Neural cell (in vitro differentiated cells): ENCODE measurements around the gene NPLOC4. TPM values are rescaled to one million over a fixed set of nuclear protein-coding genes. Genes with fewer than 3 reads are reported as not detected.

Experiments used
- H2AFZ ChIP-seq: fragments of 200-600, 300-800 bp; sonication (generic), shearing (Covaris generic); 2 replicates; pipeline ENCODE4 v1.6.0; 2014; ENCODE audit warnings: low read depth, mild to moderate bottlenecking, antibody characterized with exemption, low read length, moderate library complexity
- H3F3A ChIP-seq: fragments of 200-600 bp; shearing (Covaris generic); 2 replicates; pipeline ENCODE4 v1.6.1; 2016; ENCODE audit warnings: mild to moderate bottlenecking, moderate library complexity, mixed read lengths, antibody characterized with exemption, low read length; ENCODE audit not compliant: insufficient read depth, poor library complexity, severe bottlenecking
- H3K27ac ChIP-seq: fragments of 200-600, 300-800 bp; sonication (generic), shearing (Covaris generic); 2 replicates; pipeline ENCODE4 v1.5.1; 2014; ENCODE audit warnings: mild to moderate bottlenecking, low read length, moderate library complexity
- H3K27me3 ChIP-seq: fragments of 300-800, 200-600 bp; sonication (generic), shearing (Covaris generic); 2 replicates; pipeline ENCODE4 v1.6.0; 2014; ENCODE audit warnings: mild to moderate bottlenecking, low read depth, low read length, moderate library complexity; ENCODE audit not compliant: insufficient read depth
- H3K36me3 ChIP-seq: fragments of 300-800, 200-600 bp; sonication (generic), shearing (Covaris generic); 2 replicates; pipeline ENCODE4 v1.5.1; 2014; ENCODE audit warnings: mild to moderate bottlenecking, antibody characterized with exemption, low read length, moderate library complexity; ENCODE audit not compliant: insufficient read depth
- H3K4me2 ChIP-seq: fragments of 300-800, 200-600 bp; sonication (generic), shearing (Covaris generic); 2 replicates; pipeline ENCODE4 v1.6.0; 2014; ENCODE audit warnings: mild to moderate bottlenecking, low read length
- H3K4me3 ChIP-seq: fragments of 300-800, 200-600 bp; sonication (generic), shearing (Covaris generic); 2 replicates; pipeline ENCODE4 v1.5.1; 2014; ENCODE audit warnings: mild to moderate bottlenecking, low read length, moderate library complexity
- H3K79me2 ChIP-seq: fragments of 200-600 bp; shearing (Covaris generic); replicated peaks from 2 replicates; pipeline ENCODE4 v1.6.0; 2014; ENCODE audit warnings: mild to moderate bottlenecking, low read length, moderate library complexity; ENCODE audit not compliant: insufficient read depth
- H3K9ac ChIP-seq: fragments of 300-800, 200-600 bp; sonication (generic), shearing (Covaris generic); 2 replicates; pipeline ENCODE4 v1.6.1; 2016; ENCODE audit warnings: mild to moderate bottlenecking, low read length, mixed read lengths
- H3K9me2 ChIP-seq: fragments of 200-600 bp; shearing (Covaris generic); 2 replicates; pipeline ENCODE4 v1.6.1; 2016; ENCODE audit warnings: mild to moderate bottlenecking, low read length, mixed read lengths; ENCODE audit not compliant: insufficient read depth
- H3K9me3 ChIP-seq: fragments of 200-600, 300-800 bp; sonication (generic), shearing (Covaris generic); 2 replicates; pipeline ENCODE4 v1.6.1; 2016; ENCODE audit warnings: mild to moderate bottlenecking, mixed run types, low read length, moderate library complexity, mixed read lengths
- H4K20me1 ChIP-seq: fragments of 200-600 bp; shearing (Covaris generic); 2 replicates; pipeline ENCODE4 v1.6.1; 2016; ENCODE audit warnings: mild to moderate bottlenecking, mixed run types; ENCODE audit not compliant: insufficient read depth
- EP300 ChIP-seq: fragments of 450-650 bp; conservative IDR thresholded peaks from 2 replicates; pipeline ENCODE4 v1.6.1; 2014; ENCODE audit warnings: antibody characterized with exemption, mild to moderate bottlenecking, moderate library complexity; ENCODE audit not compliant: poor library complexity, severe bottlenecking
- EZH2 ChIP-seq: fragments of 200-600, 300-800 bp; shearing (Covaris generic), sonication (generic); IDR thresholded peaks from 2 replicates; pipeline ENCODE4 v1.6.1; 2014; ENCODE audit warnings: antibody characterized with exemption, low read length, borderline replicate concordance, mild to moderate bottlenecking; ENCODE audit not compliant: insufficient read depth, poor library complexity, severe bottlenecking
- MXI1 ChIP-seq: fragments of 450-650 bp; conservative IDR thresholded peaks from 2 replicates; pipeline ENCODE4 v1.6.1; 2014; ENCODE audit warnings: antibody characterized with exemption, mild to moderate bottlenecking; ENCODE audit not compliant: poor library complexity, severe bottlenecking
- POLR2AphosphoS5 ChIP-seq: IDR thresholded peaks from 2 replicates; pipeline ENCODE4 v1.6.1; 2012
- RAD21 ChIP-seq: fragments of 450-650 bp; conservative IDR thresholded peaks from 2 replicates; pipeline ENCODE4 v1.6.1; 2014; ENCODE audit warnings: antibody characterized with exemption, mild to moderate bottlenecking, moderate library complexity
- REST ChIP-seq: IDR thresholded peaks from 2 replicates; pipeline ENCODE4 v1.6.1; 2012; ENCODE audit warnings: borderline replicate concordance
- SMC3 ChIP-seq: fragments of 450-650 bp; conservative IDR thresholded peaks from 2 replicates; pipeline ENCODE4 v1.6.1; 2014; ENCODE audit warnings: antibody characterized with exemption, mild to moderate bottlenecking, moderate library complexity; ENCODE audit not compliant: poor library complexity
- TAF1 ChIP-seq: IDR thresholded peaks from 2 replicates; pipeline ENCODE4 v1.6.1; 2012; ENCODE audit warnings: low read depth
- polyA plus RNA-seq: library from polyadenylated mRNA; depleted of rRNA; stranded (reverse); fragments of >200 nt; gene quantifications from 2 replicates; pipeline ENCODE4 v1.2.3, GENCODE V29; 2014
- TF ChIP-seq, protein P1 (sequence below): fragments of 450-650 bp; IDR thresholded peaks from 2 replicates; pipeline ENCODE4 v1.5.1; 2014; ENCODE audit warnings: antibody characterized with exemption, mild to moderate bottlenecking, moderate library complexity; ENCODE audit not compliant: poor library complexity, severe bottlenecking

Gene NPLOC4
- polyA plus RNA-seq, 1 donor from 2014 or later, result 32.3 TPM

DNA sequence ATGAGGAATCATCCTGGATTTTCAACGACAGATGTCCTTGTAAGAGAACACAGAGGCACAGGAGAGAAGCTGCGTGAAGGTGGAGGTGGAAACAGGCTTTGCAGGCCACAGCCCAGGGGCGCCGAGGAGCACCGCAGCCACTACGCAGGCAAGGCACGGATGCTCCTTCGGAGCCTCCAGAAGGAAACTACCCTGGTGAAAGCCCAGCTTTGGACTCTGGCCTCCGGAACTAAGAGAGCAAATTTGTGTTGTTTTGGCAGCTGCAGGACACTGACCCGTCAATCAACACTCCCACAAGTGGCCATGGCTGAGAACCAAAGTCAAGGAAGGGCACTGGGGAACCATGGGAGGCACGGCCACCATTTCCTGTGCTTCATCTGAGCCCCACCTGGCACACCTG lies 43.2 kb upstream of the NPLOC4 start:
- Histone ChIP-seq H3K9ac (no peak overlapping the region), H3F3A (no peaks in the 10 kb centered on the region), H4K20me1 (peaks cover 4% of the 10 kb centered on the region), H2AFZ (no peak overlapping the region), H3K27ac (no peak overlapping the region), H3K27me3 (no peaks in the 10 kb centered on the region), H3K9me2 (no peaks in the 10 kb centered on the region), H3K4me2 (no peak overlapping the region), H3K4me3 (no peak overlapping the region), H3K36me3 (no peaks in the 10 kb centered on the region), H3K79me2 (peaks cover 32% of the 10 kb centered on the region), H3K9me3 (no peaks in the 10 kb centered on the region)
- TF ChIP-seq EP300 (no peak), MXI1 (no peak), RAD21 (no peak), POLR2AphosphoS5 (no peak), EZH2 (no peak), SMC3 (no peak), REST (no peak), TAF1 (no peak)
- TF ChIP-seq, protein P1, sequence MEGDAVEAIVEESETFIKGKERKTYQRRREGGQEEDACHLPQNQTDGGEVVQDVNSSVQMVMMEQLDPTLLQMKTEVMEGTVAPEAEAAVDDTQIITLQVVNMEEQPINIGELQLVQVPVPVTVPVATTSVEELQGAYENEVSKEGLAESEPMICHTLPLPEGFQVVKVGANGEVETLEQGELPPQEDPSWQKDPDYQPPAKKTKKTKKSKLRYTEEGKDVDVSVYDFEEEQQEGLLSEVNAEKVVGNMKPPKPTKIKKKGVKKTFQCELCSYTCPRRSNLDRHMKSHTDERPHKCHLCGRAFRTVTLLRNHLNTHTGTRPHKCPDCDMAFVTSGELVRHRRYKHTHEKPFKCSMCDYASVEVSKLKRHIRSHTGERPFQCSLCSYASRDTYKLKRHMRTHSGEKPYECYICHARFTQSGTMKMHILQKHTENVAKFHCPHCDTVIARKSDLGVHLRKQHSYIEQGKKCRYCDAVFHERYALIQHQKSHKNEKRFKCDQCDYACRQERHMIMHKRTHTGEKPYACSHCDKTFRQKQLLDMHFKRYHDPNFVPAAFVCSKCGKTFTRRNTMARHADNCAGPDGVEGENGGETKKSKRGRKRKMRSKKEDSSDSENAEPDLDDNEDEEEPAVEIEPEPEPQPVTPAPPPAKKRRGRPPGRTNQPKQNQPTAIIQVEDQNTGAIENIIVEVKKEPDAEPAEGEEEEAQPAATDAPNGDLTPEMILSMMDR, result no peak

- H3K9me2 ChIP-seq, result no peaks in the 10 kb centered on the region
- TF ChIP-seq EP300 (no peak), SMC3 (no peak), POLR2AphosphoS5 (no peak), TAF1 (no peak), RAD21 (no peak), REST (no peak), EZH2 (no peak), MXI1 (no peak)
- TF ChIP-seq, protein P1, result no peak
- no peak overlapping the region for H3K4me3 ChIP-seq
- no peak overlapping the region for H3K9ac ChIP-seq
- no peaks in the 10 kb centered on the region for H3F3A ChIP-seq
- H3K36me3 ChIP-seq, result no peaks in the 10 kb centered on the region
- no peak overlapping the region for H3K27ac ChIP-seq
- H3K4me2 ChIP-seq, result no peak overlapping the region
- H3K27me3 ChIP-seq, result no peaks in the 10 kb centered on the region
- no peaks in the 10 kb centered on the region for H4K20me1 ChIP-seq
- H3K9me3 ChIP-seq, result no peaks in the 10 kb centered on the region
- peaks cover 5% of the 10 kb centered on the region for H3K79me2 ChIP-seq
- no peak overlapping the region for H2AFZ ChIP-seq
Observed at GRCh38 chr17:81676906-81677305, 40.0 kb upstream of the NPLOC4 start.
